GM23338 (cell line): ENCODE measurements around the gene ZNF239. TPM values are rescaled to one million over a fixed set of nuclear protein-coding genes. Genes with fewer than 3 reads are reported as not detected.

Experiments
- ATAC-seq: fragments of 200-7000 bp; cut with Tn5 transposase; 3 replicates; pipeline ENCODE4 v1.9.1; 2020
- DNase-seq: peaks from one replicate; pipeline ENCODE4 v3.0.0-alpha.2; 2015; ENCODE audit warnings: low spot score
- H2AFZ ChIP-seq: fragments of 200-600 bp; sonication (generic); 2 replicates; pipeline ENCODE4 v1.8.0; 2016; ENCODE audit warnings: antibody characterized with exemption, mild to moderate bottlenecking, moderate library complexity
- H3F3A ChIP-seq: fragments of 200-600 bp; sonication (generic); replicated peaks from 2 replicates; pipeline ENCODE4 v1.8.0; 2017; ENCODE audit warnings: antibody characterized with exemption, mixed run types, low read depth
- H3K27ac ChIP-seq: fragments of 200-600 bp; sonication (generic); 2 replicates; pipeline ENCODE4 v1.6.1; 2016; ENCODE audit warnings: low read depth
- H3K27me3 ChIP-seq: fragments of 200-600 bp; sonication (generic); 2 replicates; pipeline ENCODE4 v1.8.0; 2016; ENCODE audit warnings: mild to moderate bottlenecking, mixed run types, moderate library complexity; ENCODE audit not compliant: insufficient read depth
- H3K36me3 ChIP-seq: fragments of 200-600 bp; sonication (generic); 2 replicates; pipeline ENCODE4 v1.8.0; 2016; ENCODE audit warnings: mild to moderate bottlenecking; ENCODE audit not compliant: insufficient read depth
- H3K4me1 ChIP-seq: fragments of 200-600 bp; sonication (generic); 2 replicates; pipeline ENCODE4 v1.8.0; 2016; ENCODE audit warnings: mild to moderate bottlenecking, moderate library complexity; ENCODE audit not compliant: insufficient read depth
- H3K4me2 ChIP-seq: fragments of 200-600 bp; sonication (generic); 2 replicates; pipeline ENCODE4 v1.7.1; 2017; ENCODE audit warnings: mixed run types
- H3K4me3 ChIP-seq: fragments of 200-600 bp; sonication (generic); 2 replicates; pipeline ENCODE4 v1.6.1; 2016; ENCODE audit warnings: mixed run types
- H3K79me2 ChIP-seq: fragments of 200-600 bp; sonication (generic); replicated peaks from 2 replicates; pipeline ENCODE4 v1.8.0; 2017; ENCODE audit warnings: mild to moderate bottlenecking; ENCODE audit not compliant: insufficient read depth
- H3K9me2 ChIP-seq: fragments of 200-600 bp; sonication (generic); 2 replicates; pipeline ENCODE4 v1.8.0; 2017; ENCODE audit not compliant: insufficient read depth
- H4K20me1 ChIP-seq: fragments of 200-600 bp; sonication (generic); replicated peaks from 2 replicates; pipeline ENCODE4 v1.8.0; 2017; ENCODE audit warnings: mild to moderate bottlenecking; ENCODE audit not compliant: insufficient read depth
- H3K27ac Mint-ChIP-seq: 2 replicates; pipeline ENCODE4 v1.8.0; 2020; ENCODE audit warnings: inconsistent platforms, mild to moderate bottlenecking, moderate library complexity, mixed read lengths
- H3K27me3 Mint-ChIP-seq: 3 replicates; pipeline ENCODE4 v1.8.0; 2022; ENCODE audit warnings: low read depth, mild to moderate bottlenecking, moderate library complexity, mixed read lengths, inconsistent platforms; ENCODE audit not compliant: insufficient read depth, poor library complexity
- H3K36me3 Mint-ChIP-seq: 3 replicates; pipeline ENCODE4 v1.8.0; 2021; ENCODE audit warnings: low read depth, mild to moderate bottlenecking, inconsistent platforms, moderate library complexity, mixed read lengths
- H3K4me1 Mint-ChIP-seq: 3 replicates; pipeline ENCODE4 v1.8.0; 2020; ENCODE audit warnings: mild to moderate bottlenecking, inconsistent platforms, mixed read lengths
- H3K4me3 Mint-ChIP-seq: 3 replicates; pipeline ENCODE4 v1.8.0; 2021; ENCODE audit warnings: moderate library complexity, mild to moderate bottlenecking, inconsistent platforms, mixed read lengths
- H3K9me3 Mint-ChIP-seq: 3 replicates; pipeline ENCODE4 v1.8.0; 2020; ENCODE audit warnings: moderate library complexity, mild to moderate bottlenecking, inconsistent platforms, mixed read lengths
- CREB1 ChIP-seq: fragments of 250-450 bp; sonication (Bioruptor Pico); IDR thresholded peaks from 2 replicates; pipeline ENCODE4 v1.5.0; 2020; ENCODE audit warnings: low read depth, mild to moderate bottlenecking, moderate library complexity
- CTCF ChIP-seq, 2 experiments: fragments of 200-600 bp in 1 of 2; sonication (generic) in 1 of 2; conservative IDR thresholded peaks; 2 replicates each; pipeline versions ENCODE4 v1.5.1 to v1.6.1; 2016 to 2017; ENCODE audit warnings: antibody characterized with exemption in 2 of 2, low read depth in 2 of 2, mild to moderate bottlenecking in 2 of 2, moderate library complexity in 1 of 2
- ETS1 ChIP-seq: IDR thresholded peaks from 2 replicates; pipeline ENCODE4 v1.6.1; 2016; ENCODE audit warnings: antibody characterized with exemption
- EZH2 ChIP-seq: fragments of 200-600 bp; sonication (generic); IDR thresholded peaks from one replicate; pipeline ENCODE4 v1.8.0; 2017; ENCODE audit warnings: antibody characterized with exemption, mild to moderate bottlenecking, low read depth; ENCODE audit not compliant: unreplicated experiment
- EZH2phosphoT487 ChIP-seq: fragments of 200-600 bp; sonication (generic); IDR thresholded peaks from one replicate; pipeline ENCODE4 v1.8.1; 2018; ENCODE audit warnings: antibody characterized with exemption; ENCODE audit not compliant: unreplicated experiment
- JUNB ChIP-seq: IDR thresholded peaks from one replicate; pipeline ENCODE4 v1.6.1; 2016; ENCODE audit warnings: antibody characterized with exemption; ENCODE audit not compliant: unreplicated experiment
- NANOG ChIP-seq: IDR thresholded peaks from 2 replicates; pipeline ENCODE4 v1.6.1; 2016; ENCODE audit warnings: antibody characterized with exemption, borderline replicate concordance
- POLR2AphosphoS5 ChIP-seq: IDR thresholded peaks from 2 replicates; pipeline ENCODE4 v1.6.1; 2016; ENCODE audit warnings: antibody characterized with exemption, low read depth
- REST ChIP-seq: IDR thresholded peaks from one replicate; pipeline ENCODE4 v1.6.1; 2018; ENCODE audit warnings: antibody characterized with exemption; ENCODE audit not compliant: unreplicated experiment
- STAT1 ChIP-seq: IDR thresholded peaks from one replicate; pipeline ENCODE4 v1.6.1; 2016; ENCODE audit warnings: antibody characterized with exemption; ENCODE audit not compliant: unreplicated experiment
- ZNF114 ChIP-seq: fragments of 250-450 bp; sonication (Bioruptor Pico); IDR thresholded peaks from 2 replicates; pipeline ENCODE4 v1.5.0; 2020; ENCODE audit warnings: mild to moderate bottlenecking, moderate library complexity
- ZNF331 ChIP-seq: fragments of 250-450 bp; sonication (Bioruptor Pico); IDR thresholded peaks from 2 replicates; pipeline ENCODE4 v1.5.0; 2020; ENCODE audit warnings: low read depth, mild to moderate bottlenecking, moderate library complexity
- ZNF462 ChIP-seq: fragments of 250-450 bp; sonication (Bioruptor Pico); IDR thresholded peaks from 2 replicates; pipeline ENCODE4 v1.5.0; 2020; ENCODE audit warnings: mild to moderate bottlenecking, moderate library complexity
- polyA plus RNA-seq: library from polyadenylated mRNA; unstranded; fragments of >200 nt; fragmentation: Nextera tagmentation; extraction: Ambion mirVana; gene quantifications from 2 replicates; pipeline ENCODE4 v1.2.1, GENCODE V29; 2016
- total RNA-seq: library from RNA; depleted of rRNA; stranded (reverse); fragments of >200 nt; shearing (Covaris generic); gene quantifications from 2 replicates; pipeline ENCODE4 v1.2.3, GENCODE V29; 2014

The ZNF239 gene
- total and polyA plus RNA-seq, 2 experiments from 2014 or later: 6.7 to 13.8 TPM

GRCh38 chr10:43524434-43525247 is 49.8 kb downstream of the ZNF239 start:
- H3K4me3 ChIP-seq: no peak overlapping the region
- Mint-ChIP-seq H3K27ac (no peak overlapping the region), H3K4me3 (no peak overlapping the region), H3K36me3 (peaks cover 16% of the 10 kb centered on the region; the same call in 2 of the 3 replicates), H3K4me1 (no peaks in the 10 kb centered on the region), H3K9me3 (peaks cover 91% of the 10 kb centered on the region), H3K27me3 (no peaks in the 10 kb centered on the region)
- no peaks in the 10 kb centered on the region for H3F3A ChIP-seq
- H3K27me3 ChIP-seq: no peaks in the 10 kb centered on the region
- H3K4me1 ChIP-seq: no peaks in the 10 kb centered on the region
- no peaks in the 10 kb centered on the region for H4K20me1 ChIP-seq
- ATAC-seq (no peak), DNase-seq (no peak)
- no peaks in the 10 kb centered on the region for H3K9me2 ChIP-seq
- no peak overlapping the region for H3K4me2 ChIP-seq
- H3K79me2 ChIP-seq: no peaks in the 10 kb centered on the region
- no peak overlapping the region for H2AFZ ChIP-seq
- no peak overlapping the region for H3K27ac ChIP-seq
- no peaks in the 10 kb centered on the region; the same call in 1 of the 2 replicates for H3K36me3 ChIP-seq
- TF ChIP-seq STAT1 (no peak), ZNF462 (CRISPR knock-in tag) (no peak), ETS1 (no peak), EZH2phosphoT487 (no peak), ZNF114 (CRISPR knock-in tag) (no peak), ZNF331 (CRISPR knock-in tag) (no peak), CREB1 (CRISPR knock-in tag) (no peak), JUNB (no peak), EZH2 (no peak), REST (no peak), NANOG (no peak), POLR2AphosphoS5 (no peak), CTCF (conservative IDR thresholded peaks at IDR 0.05; ENCODE audit: low read depth in 2 of 2) (no peak)
